Mesothelial cell of epicardium (in vitro differentiated cells): ENCODE results near the gene RAB11FIP3. TPM values are rescaled to one million over a fixed set of nuclear protein-coding genes. Genes with fewer than 3 reads are reported as not detected.

Experiments used
- DNase-seq, 2 experiments: peaks; one replicate each; pipeline ENCODE4 v3.0.0; 2021; ENCODE audit warnings: low spot score in 2 of 2; ENCODE audit not compliant: unreplicated experiment in 2 of 2
- H3K27ac Mint-ChIP-seq: 2 replicates; pipeline ENCODE4 v1.8.0; 2021; ENCODE audit warnings: mixed read lengths
- H3K27me3 Mint-ChIP-seq: 2 replicates; pipeline ENCODE4 v1.8.0; 2021; ENCODE audit warnings: low read depth, mixed read lengths
- H3K36me3 Mint-ChIP-seq: 2 replicates; pipeline ENCODE4 v1.8.0; 2021; ENCODE audit warnings: mixed read lengths
- H3K4me1 Mint-ChIP-seq: 2 replicates; pipeline ENCODE4 v1.8.0; 2021; ENCODE audit warnings: mixed read lengths
- H3K4me3 Mint-ChIP-seq: 2 replicates; pipeline ENCODE4 v1.8.0; 2021; ENCODE audit warnings: mild to moderate bottlenecking, moderate library complexity, mixed read lengths
- H3K9me3 Mint-ChIP-seq: 2 replicates; pipeline ENCODE4 v1.8.0; 2021; ENCODE audit warnings: mixed read lengths
- total RNA-seq: library from RNA; stranded (reverse); gene quantifications from 3 replicates; pipeline ENCODE4 v1.2.1, GENCODE V29; 2021
- TF ChIP-seq, protein P1 (sequence below): fragments of 200-600 bp; sonication (generic); IDR thresholded peaks from one replicate; pipeline ENCODE4 v1.5.0; 2021; ENCODE audit warnings: antibody characterized with exemption; ENCODE audit not compliant: unreplicated experiment

The RAB11FIP3 gene
- total RNA-seq, 1 donor from 2014 or later = 68.8 TPM

DNA sequence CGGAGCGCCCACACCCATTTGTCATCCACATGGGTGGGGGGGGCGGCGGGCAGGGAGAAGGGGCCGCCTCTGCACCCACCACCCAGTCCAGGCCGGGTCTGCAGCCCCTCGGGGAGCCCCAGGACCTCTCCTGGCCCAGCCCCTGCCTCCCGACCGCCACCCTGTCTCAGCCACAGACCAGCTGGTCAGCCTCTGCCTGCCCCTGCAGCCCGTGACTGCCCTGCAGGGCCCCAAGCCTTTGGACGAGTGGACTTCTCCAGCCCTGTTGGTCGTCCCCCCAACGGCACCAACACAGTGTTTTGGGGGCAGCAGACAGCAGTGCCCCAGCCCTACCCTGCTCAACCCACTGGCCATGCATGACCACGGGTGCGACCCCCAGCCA, 136.0 kb downstream of the RAB11FIP3 start:
- no peaks in the 10 kb centered on the region for H3K36me3 Mint-ChIP-seq
- TF ChIP-seq, protein P1, sequence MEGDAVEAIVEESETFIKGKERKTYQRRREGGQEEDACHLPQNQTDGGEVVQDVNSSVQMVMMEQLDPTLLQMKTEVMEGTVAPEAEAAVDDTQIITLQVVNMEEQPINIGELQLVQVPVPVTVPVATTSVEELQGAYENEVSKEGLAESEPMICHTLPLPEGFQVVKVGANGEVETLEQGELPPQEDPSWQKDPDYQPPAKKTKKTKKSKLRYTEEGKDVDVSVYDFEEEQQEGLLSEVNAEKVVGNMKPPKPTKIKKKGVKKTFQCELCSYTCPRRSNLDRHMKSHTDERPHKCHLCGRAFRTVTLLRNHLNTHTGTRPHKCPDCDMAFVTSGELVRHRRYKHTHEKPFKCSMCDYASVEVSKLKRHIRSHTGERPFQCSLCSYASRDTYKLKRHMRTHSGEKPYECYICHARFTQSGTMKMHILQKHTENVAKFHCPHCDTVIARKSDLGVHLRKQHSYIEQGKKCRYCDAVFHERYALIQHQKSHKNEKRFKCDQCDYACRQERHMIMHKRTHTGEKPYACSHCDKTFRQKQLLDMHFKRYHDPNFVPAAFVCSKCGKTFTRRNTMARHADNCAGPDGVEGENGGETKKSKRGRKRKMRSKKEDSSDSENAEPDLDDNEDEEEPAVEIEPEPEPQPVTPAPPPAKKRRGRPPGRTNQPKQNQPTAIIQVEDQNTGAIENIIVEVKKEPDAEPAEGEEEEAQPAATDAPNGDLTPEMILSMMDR = no peak
- H3K9me3 Mint-ChIP-seq = no peaks in the 10 kb centered on the region

GRCh38 chr16:561957-562938, 136.8 kb downstream of the RAB11FIP3 start:
- Mint-ChIP-seq H3K36me3 (no peaks in the 10 kb centered on the region), H3K4me3 (no peak overlapping the region), H3K9me3 (no peaks in the 10 kb centered on the region), H3K27ac (no peak overlapping the region), H3K27me3 (peaks cover 43% of the 10 kb centered on the region), H3K4me1 (peaks cover 19% of the 10 kb centered on the region)
- TF ChIP-seq, protein P1 = no peak
- no peak for DNase-seq

More for the DNA sequence above, 136.0 kb downstream of the RAB11FIP3 start:
- Mint-ChIP-seq H3K27ac (no peak overlapping the region), H3K27me3 (peaks cover 46% of the 10 kb centered on the region), H3K4me1 (peaks cover 11% of the 10 kb centered on the region), H3K4me3 (no peak overlapping the region)
- no peak for DNase-seq

DNA sequence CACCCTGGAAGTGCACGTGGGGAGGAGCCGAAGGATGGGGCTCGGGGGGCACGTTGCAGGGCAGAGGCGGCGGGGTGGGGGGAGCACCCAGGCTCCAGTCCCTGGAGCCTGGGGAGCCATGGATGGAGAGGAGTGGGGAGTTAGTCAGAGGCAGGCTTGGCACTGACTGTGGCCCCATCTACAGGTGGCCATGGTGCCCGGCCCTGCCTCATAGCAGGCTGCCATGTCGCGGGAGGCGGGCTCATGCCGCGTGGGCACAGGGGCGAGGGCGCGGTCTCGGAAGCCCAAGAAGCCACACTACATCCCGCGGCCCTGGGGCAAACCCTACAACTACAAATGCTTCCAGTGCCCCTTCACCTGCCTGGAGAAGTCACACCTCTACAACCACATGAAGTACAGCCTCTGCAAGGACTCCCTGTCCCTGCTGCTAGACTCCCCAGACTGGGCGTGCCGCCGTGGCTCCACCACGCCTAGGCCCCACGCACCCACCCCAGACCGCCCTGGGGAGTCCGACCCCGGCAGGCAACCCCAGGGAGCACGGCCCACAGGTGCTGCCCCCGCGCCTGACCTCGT, 137.7 kb downstream of the RAB11FIP3 start:
- Mint-ChIP-seq H3K36me3 (no peaks in the 10 kb centered on the region), H3K9me3 (no peaks in the 10 kb centered on the region), H3K27ac (no peak overlapping the region), H3K4me3 (no peak overlapping the region), H3K27me3 (peaks cover 34% of the 10 kb centered on the region), H3K4me1 (peaks cover 19% of the 10 kb centered on the region)
- DNase-seq = no peak
- TF ChIP-seq, protein P1 = no peak

GRCh38 chr16:564690-565418, 139.4 kb downstream of the RAB11FIP3 start:
- DNase-seq = no peak
- H3K36me3 Mint-ChIP-seq = no peaks in the 10 kb centered on the region
- H3K27ac Mint-ChIP-seq = no peak overlapping the region
- H3K4me3 Mint-ChIP-seq = no peak overlapping the region
- peaks cover 20% of the 10 kb centered on the region for H3K27me3 Mint-ChIP-seq
- no peaks in the 10 kb centered on the region for H3K9me3 Mint-ChIP-seq
- peaks cover 24% of the 10 kb centered on the region for H3K4me1 Mint-ChIP-seq
- TF ChIP-seq, protein P1 = no peak

GRCh38 chr16:565419-566330, 140.2 kb downstream of the RAB11FIP3 start:
- DNase-seq = no peak
- Mint-ChIP-seq H3K36me3 (no peaks in the 10 kb centered on the region), H3K4me1 (peaks cover 25% of the 10 kb centered on the region), H3K4me3 (no peak overlapping the region), H3K9me3 (no peaks in the 10 kb centered on the region), H3K27ac (no peak overlapping the region), H3K27me3 (peaks cover 20% of the 10 kb centered on the region)
- TF ChIP-seq, protein P1 = no peak
